Inflammatory macrophage treated with lipopolysaccharide for 4 hours (primary cell): ENCODE measurements around the gene ACOX3.
"Not testable (repeated sequence)": the region's sequence is repeated elsewhere in the genome, so short reads cannot be mapped to it uniquely, and the experiment has no call there.

Experiments
- DNase-seq: peaks from one replicate; pipeline ENCODE4 v3.0.0-alpha.2; 2020

Gene ACOX3

GRCh38 chr4:8431553-8431952, 9.0 kb downstream of the ACOX3 start:
- no peak for DNase-seq

GRCh38 chr4:8428288-8429097, 12.0 kb downstream of the ACOX3 start:
- DNase-seq: peak; percentile 85

- peak; percentile 70 for DNase-seq
These were observed 12.7 kb downstream of the ACOX3 start for GRCh38 chr4:8427761-8428287.

- no peak for DNase-seq
These were observed 13.3 kb downstream of the ACOX3 start for GRCh38 chr4:8427262-8427661.

GRCh38 chr4:8422786-8423185, 17.7 kb downstream of the ACOX3 start:
- DNase-seq: no peak

GRCh38 chr4:8422327-8422726, 18.2 kb downstream of the ACOX3 start:
- no peak for DNase-seq

GRCh38 chr4:8420151-8420550, 20.4 kb downstream of the ACOX3 start:
- not testable (repeated sequence) for DNase-seq

GRCh38 chr4:8419222-8420041, 21.1 kb downstream of the ACOX3 start:
- peak; percentile 93 for DNase-seq

GRCh38 chr4:8417071-8417614, 23.4 kb downstream of the ACOX3 start:
- DNase-seq: peak; percentile 27

GRCh38 chr4:8414377-8414776, 26.1 kb downstream of the ACOX3 start:
- no peak for DNase-seq

GRCh38 chr4:8412288-8412687, 28.2 kb downstream of the ACOX3 start:
- DNase-seq: no peak

- no peak for DNase-seq
These were observed 29.0 kb downstream of the ACOX3 start for GRCh38 chr4:8411351-8412180.

GRCh38 chr4:8410641-8411271, 29.8 kb downstream of the ACOX3 start:
- DNase-seq: peak; percentile 51

GRCh38 chr4:8410066-8410625, 30.4 kb downstream of the ACOX3 start:
- no peak for DNase-seq

- DNase-seq: peak; percentile 6
These were observed 31.1 kb downstream of the ACOX3 start for GRCh38 chr4:8409264-8410065.

- no peak for DNase-seq
These were observed 32.8 kb downstream of the ACOX3 start for GRCh38 chr4:8407756-8408155.

- DNase-seq: no peak
These were observed 33.2 kb downstream of the ACOX3 start for GRCh38 chr4:8407316-8407715.

GRCh38 chr4:8406887-8407286, 33.6 kb downstream of the ACOX3 start:
- DNase-seq: peak; percentile 5

- DNase-seq: no peak
These were observed 35.0 kb downstream of the ACOX3 start for GRCh38 chr4:8405516-8405875.

- no peak for DNase-seq
These were observed 35.6 kb downstream of the ACOX3 start for GRCh38 chr4:8404791-8405515.
